ENCODE results near the gene GSTM1.

The GSTM1 gene

GRCh38 chr1:109644670-109645069, 42.9 kb upstream of the GSTM1 start:
- TF ChIP-seq SIN3A (IDR thresholded peaks at IDR 0.05; ENCODE audit: borderline replicate concordance, insufficient read depth, low read length), result no peak
- TF ChIP-seq, protein P1, sequence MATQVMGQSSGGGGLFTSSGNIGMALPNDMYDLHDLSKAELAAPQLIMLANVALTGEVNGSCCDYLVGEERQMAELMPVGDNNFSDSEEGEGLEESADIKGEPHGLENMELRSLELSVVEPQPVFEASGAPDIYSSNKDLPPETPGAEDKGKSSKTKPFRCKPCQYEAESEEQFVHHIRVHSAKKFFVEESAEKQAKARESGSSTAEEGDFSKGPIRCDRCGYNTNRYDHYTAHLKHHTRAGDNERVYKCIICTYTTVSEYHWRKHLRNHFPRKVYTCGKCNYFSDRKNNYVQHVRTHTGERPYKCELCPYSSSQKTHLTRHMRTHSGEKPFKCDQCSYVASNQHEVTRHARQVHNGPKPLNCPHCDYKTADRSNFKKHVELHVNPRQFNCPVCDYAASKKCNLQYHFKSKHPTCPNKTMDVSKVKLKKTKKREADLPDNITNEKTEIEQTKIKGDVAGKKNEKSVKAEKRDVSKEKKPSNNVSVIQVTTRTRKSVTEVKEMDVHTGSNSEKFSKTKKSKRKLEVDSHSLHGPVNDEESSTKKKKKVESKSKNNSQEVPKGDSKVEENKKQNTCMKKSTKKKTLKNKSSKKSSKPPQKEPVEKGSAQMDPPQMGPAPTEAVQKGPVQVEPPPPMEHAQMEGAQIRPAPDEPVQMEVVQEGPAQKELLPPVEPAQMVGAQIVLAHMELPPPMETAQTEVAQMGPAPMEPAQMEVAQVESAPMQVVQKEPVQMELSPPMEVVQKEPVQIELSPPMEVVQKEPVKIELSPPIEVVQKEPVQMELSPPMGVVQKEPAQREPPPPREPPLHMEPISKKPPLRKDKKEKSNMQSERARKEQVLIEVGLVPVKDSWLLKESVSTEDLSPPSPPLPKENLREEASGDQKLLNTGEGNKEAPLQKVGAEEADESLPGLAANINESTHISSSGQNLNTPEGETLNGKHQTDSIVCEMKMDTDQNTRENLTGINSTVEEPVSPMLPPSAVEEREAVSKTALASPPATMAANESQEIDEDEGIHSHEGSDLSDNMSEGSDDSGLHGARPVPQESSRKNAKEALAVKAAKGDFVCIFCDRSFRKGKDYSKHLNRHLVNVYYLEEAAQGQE (IDR thresholded peaks at IDR 0.05; ENCODE audit: insufficient read depth in 1 of 2, low read depth in 2 of 2, low read length in 2 of 2), result no peak
- TF ChIP-seq TAF1 (IDR thresholded peaks at IDR 0.05; ENCODE audit: borderline replicate concordance, insufficient read depth, low read length), result no peak
- TF ChIP-seq FOXP2 (optimal IDR thresholded peaks at IDR 0.05; ENCODE audit: borderline replicate concordance, extremely low read depth, extremely low read length, insufficient read depth), result no peak
- no peak for TF ChIP-seq POLR2AphosphoS5 (IDR thresholded peaks at IDR 0.05; ENCODE audit: low read depth, low read length)

DNA sequence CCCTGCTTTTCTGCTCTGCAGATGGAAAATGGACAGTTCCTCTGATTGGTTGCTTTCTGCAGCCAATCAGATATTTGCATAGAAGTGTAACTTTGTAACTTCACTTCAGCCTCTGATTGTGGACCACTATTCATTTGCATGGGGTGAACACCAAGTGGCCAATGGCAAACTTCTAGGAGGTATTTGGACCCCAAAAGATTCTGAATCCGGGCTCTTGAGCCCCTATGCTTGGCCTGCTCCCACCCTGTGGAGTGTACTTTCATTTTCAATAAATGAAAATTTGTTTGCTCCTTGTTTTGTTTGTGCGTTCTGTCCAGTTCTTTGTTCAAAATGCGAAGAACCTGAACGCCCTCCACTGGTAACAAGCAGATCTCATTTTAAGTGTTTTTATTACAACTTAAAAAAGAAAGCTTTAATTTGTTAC, 38.1 kb upstream of the GSTM1 start:
- TF ChIP-seq TAF1 (IDR thresholded peaks at IDR 0.05; ENCODE audit: borderline replicate concordance, insufficient read depth, low read length) (no peak), POLR2AphosphoS5 (IDR thresholded peaks at IDR 0.05; ENCODE audit: low read depth, low read length) (no peak), FOXP2 (optimal IDR thresholded peaks at IDR 0.05; ENCODE audit: borderline replicate concordance, extremely low read depth, extremely low read length, insufficient read depth) (no peak), SIN3A (IDR thresholded peaks at IDR 0.05; ENCODE audit: borderline replicate concordance, insufficient read depth, low read length) (no peak)
- TF ChIP-seq, protein P1 (IDR thresholded peaks at IDR 0.05; ENCODE audit: insufficient read depth in 1 of 2, low read depth in 2 of 2, low read length in 2 of 2), result no peak

DNA sequence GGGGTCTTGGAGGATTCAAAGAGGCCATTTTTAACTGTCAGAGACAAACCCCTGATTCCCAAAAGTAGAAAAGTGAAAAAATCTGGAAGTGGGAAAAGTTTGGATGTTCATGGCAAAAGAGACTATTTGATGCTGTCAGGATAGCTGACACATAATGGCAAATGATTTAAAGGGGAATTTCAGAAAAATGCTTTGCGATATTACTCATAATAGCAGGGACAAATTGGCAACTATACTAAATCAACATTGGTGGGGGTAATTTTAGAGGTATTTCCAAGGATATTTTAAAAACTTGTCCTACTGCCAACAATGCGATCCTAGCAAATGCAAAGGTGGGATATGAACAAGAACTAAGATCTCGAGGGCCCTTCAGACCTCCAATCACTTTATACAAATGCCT, 37.0 kb upstream of the GSTM1 start:
- no peak for TF ChIP-seq TAF1 (IDR thresholded peaks at IDR 0.05; ENCODE audit: borderline replicate concordance, insufficient read depth, low read length)
- no peak for TF ChIP-seq FOXP2 (optimal IDR thresholded peaks at IDR 0.05; ENCODE audit: borderline replicate concordance, extremely low read depth, extremely low read length, insufficient read depth)
- TF ChIP-seq SIN3A (IDR thresholded peaks at IDR 0.05; ENCODE audit: borderline replicate concordance, insufficient read depth, low read length), result no peak
- no peak for TF ChIP-seq POLR2AphosphoS5 (IDR thresholded peaks at IDR 0.05; ENCODE audit: low read depth, low read length)
- TF ChIP-seq, protein P1 (IDR thresholded peaks at IDR 0.05; ENCODE audit: insufficient read depth in 1 of 2, low read depth in 2 of 2, low read length in 2 of 2), result no peak

GRCh38 chr1:109652402-109652801, 35.2 kb upstream of the GSTM1 start:
- TF ChIP-seq POLR2AphosphoS5 (IDR thresholded peaks at IDR 0.05; ENCODE audit: low read depth, low read length) (no peak), SIN3A (IDR thresholded peaks at IDR 0.05; ENCODE audit: borderline replicate concordance, insufficient read depth, low read length) (no peak)

DNA sequence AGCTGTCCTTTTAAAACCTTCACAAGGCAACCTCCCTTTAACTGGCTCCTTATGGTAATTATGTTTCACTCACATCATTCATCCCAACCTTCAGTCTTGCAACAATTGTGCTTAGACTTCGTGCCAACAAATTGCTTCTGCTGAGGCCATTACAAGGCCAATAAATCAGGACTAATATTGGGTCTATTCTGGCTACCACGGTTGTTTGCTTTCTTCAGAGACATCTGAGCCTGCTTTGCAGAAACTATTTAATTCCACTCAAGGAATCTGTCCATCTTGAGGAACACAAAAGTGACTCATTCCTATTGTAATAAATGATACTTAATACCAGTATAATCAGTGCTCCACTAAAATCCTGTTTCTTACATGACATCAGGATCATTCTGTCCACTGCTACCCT, 34.3 kb upstream of the GSTM1 start:
- TF ChIP-seq, protein P1 (IDR thresholded peaks at IDR 0.05; ENCODE audit: insufficient read depth in 1 of 2, low read depth in 2 of 2, low read length in 2 of 2), result no peak
- no peak for TF ChIP-seq SIN3A (IDR thresholded peaks at IDR 0.05; ENCODE audit: borderline replicate concordance, insufficient read depth, low read length)
- no peak for TF ChIP-seq FOXP2 (optimal IDR thresholded peaks at IDR 0.05; ENCODE audit: borderline replicate concordance, extremely low read depth, extremely low read length, insufficient read depth)
- TF ChIP-seq POLR2AphosphoS5 (IDR thresholded peaks at IDR 0.05; ENCODE audit: low read depth, low read length), result no peak
- TF ChIP-seq TAF1 (IDR thresholded peaks at IDR 0.05; ENCODE audit: borderline replicate concordance, insufficient read depth, low read length), result no peak

All from PFSK-1 (cell line).